ENCODE results near the gene UBA1.

UBA1 gene

GRCh38 chrX:47232803-47233332 lies 39.2 kb downstream of the UBA1 start, which contains the start of gene USP11:
TSS of gene USP11 (plus strand) at chrX:47233009. CDS start at chrX:47233044, 35 bp downstream.
- in situ Hi-C loops (cut with HindIII; ENCODE audit: low pct_ligation_motif_present, low sequenced_read_pairs): no loop called here
- peaks cover 14% of the 10 kb centered on the region for H3K36me3 ChIP-seq (replicated peaks)

GRCh38 chrX:47233333-47234113 lies 39.9 kb downstream of the UBA1 start:
- no peak for TF ChIP-seq CTCF (IDR thresholded peaks at IDR 0.05; ENCODE audit: low read depth, low read length, missing control alignments)
- in situ Hi-C loops (cut with HindIII; ENCODE audit: low pct_ligation_motif_present, low sequenced_read_pairs): no loop called here
- H3K27me3 ChIP-seq (replicated peaks): no peaks in the 10 kb centered on the region
- H3K36me3 ChIP-seq (replicated peaks): peaks cover 8% of the 10 kb centered on the region
- peak overlapping the region; percentile 97 for H3K27ac ChIP-seq
- DNase-seq: peak; percentile 97
- H3K4me3 ChIP-seq (ENCODE audit: low read depth, low read length): peak overlapping the region; percentile 71

More at GRCh38 chrX:47232803-47233332, 39.2 kb downstream of the UBA1 start, which contains the start of gene USP11:
- TF ChIP-seq CTCF (IDR thresholded peaks at IDR 0.05; ENCODE audit: low read depth, low read length, missing control alignments): no peak
- Histone ChIP-seq H3K27ac (peak within 1 kb of the TSS; percentile 97), H3K4me3 (ENCODE audit: low read depth, low read length) (peak within 1 kb of the TSS; percentile 71), H3K27me3 (replicated peaks) (no peaks in the 10 kb centered on the region)
- DNase-seq: peak; percentile 10

GRCh38 chrX:47234583-47234982 lies 41.0 kb downstream of the UBA1 start:
- TF ChIP-seq CTCF (IDR thresholded peaks at IDR 0.05; ENCODE audit: low read depth, low read length, missing control alignments): no peak
- H3K27me3 ChIP-seq (replicated peaks): no peaks in the 10 kb centered on the region
- H3K36me3 ChIP-seq (replicated peaks): no peaks in the 10 kb centered on the region
- no peak for DNase-seq
- peak overlapping the region; percentile 71 for H3K4me3 ChIP-seq (ENCODE audit: low read depth, low read length)
- peak overlapping the region; percentile 97 for H3K27ac ChIP-seq
- in situ Hi-C loops (cut with HindIII; ENCODE audit: low pct_ligation_motif_present, low sequenced_read_pairs): no loop called here

GRCh38 chrX:47235691-47236103 lies 42.1 kb downstream of the UBA1 start:
- no peak for TF ChIP-seq CTCF (IDR thresholded peaks at IDR 0.05; ENCODE audit: low read depth, low read length, missing control alignments)
- peaks cover 6% of the 10 kb centered on the region for H3K36me3 ChIP-seq (replicated peaks)
- no peak for DNase-seq
- in situ Hi-C loops (cut with HindIII; ENCODE audit: low pct_ligation_motif_present, low sequenced_read_pairs): no loop called here
- H3K27me3 ChIP-seq (replicated peaks): no peaks in the 10 kb centered on the region
- no peak overlapping the region for H3K27ac ChIP-seq
- no peak overlapping the region for H3K4me3 ChIP-seq (ENCODE audit: low read depth, low read length)

- H3K36me3 ChIP-seq (replicated peaks): peaks cover 14% of the 10 kb centered on the region
- DNase-seq: no peak
- H3K4me3 ChIP-seq (ENCODE audit: low read depth, low read length): no peak overlapping the region
- in situ Hi-C loops (cut with HindIII; ENCODE audit: low pct_ligation_motif_present, low sequenced_read_pairs): no loop called here
- H3K27ac ChIP-seq: no peak overlapping the region
- TF ChIP-seq CTCF (IDR thresholded peaks at IDR 0.05; ENCODE audit: low read depth, low read length, missing control alignments): no peak
- no peaks in the 10 kb centered on the region for H3K27me3 ChIP-seq (replicated peaks)
Measured at GRCh38 chrX:47239199-47239598, 45.6 kb downstream of the UBA1 start.
